HepG2 (cell line): ENCODE measurements around the gene CCT3. TPM values are rescaled to one million over a fixed set of nuclear protein-coding genes. Genes with fewer than 3 reads are reported as not detected.

ENCODE experiments used
- CBX5 ChIP-seq: sonication (generic); formaldehyde crosslinking; IDR thresholded peaks from 2 replicates; pipeline ENCODE4 v1.4.0; 2020; ENCODE audit warnings: missing genetic modification reagents, borderline replicate concordance
- EEA1 ChIP-seq: sonication (generic); formaldehyde crosslinking; IDR thresholded peaks from 2 replicates; pipeline ENCODE4 v1.5.1; 2020; ENCODE audit warnings: mild to moderate bottlenecking, missing genetic modification reagents, borderline replicate concordance
- HMGA1 ChIP-seq: sonication (generic); formaldehyde crosslinking; conservative IDR thresholded peaks from 2 replicates; pipeline ENCODE4 v1.4.0; 2020; ENCODE audit warnings: missing genetic modification reagents
- HMGXB3 ChIP-seq: sonication (generic); formaldehyde crosslinking; IDR thresholded peaks from 2 replicates; pipeline ENCODE4 v1.4.0; 2020; ENCODE audit warnings: missing genetic modification reagents, borderline replicate concordance
- IRF1 ChIP-seq: sonication (generic); formaldehyde crosslinking; IDR thresholded peaks from 2 replicates; pipeline ENCODE4 v1.4.0; 2020; ENCODE audit warnings: low read depth, mild to moderate bottlenecking, missing genetic modification reagents
- KDM6A ChIP-seq: IDR thresholded peaks from 2 replicates; pipeline ENCODE4 v1.6.1; 2016; ENCODE audit warnings: low read depth
- MAX ChIP-seq: IDR thresholded peaks from 2 replicates; pipeline ENCODE4 v1.6.1; 2012; ENCODE audit warnings: inconsistent platforms
- RBAK ChIP-seq: sonication (generic); formaldehyde crosslinking; IDR thresholded peaks from 2 replicates; pipeline ENCODE4 v1.5.1; 2020; ENCODE audit warnings: mild to moderate bottlenecking, missing genetic modification reagents
- RCOR2 ChIP-seq: IDR thresholded peaks from 2 replicates; pipeline ENCODE4 v1.6.1; 2016; ENCODE audit warnings: missing biosample characterization, missing genetic modification reagents
- SMAD3 ChIP-seq: sonication (generic); formaldehyde crosslinking; IDR thresholded peaks from 2 replicates; pipeline ENCODE4 v1.4.0; 2020; ENCODE audit warnings: missing genetic modification reagents
- SOX5 ChIP-seq: IDR thresholded peaks from 2 replicates; pipeline ENCODE4 v1.6.1; 2016; ENCODE audit warnings: borderline replicate concordance
- SPEN ChIP-seq: sonication (generic); formaldehyde crosslinking; IDR thresholded peaks from 2 replicates; pipeline ENCODE4 v1.5.1; 2020; ENCODE audit warnings: low read depth, mild to moderate bottlenecking, missing genetic modification reagents
- TBX2 ChIP-seq: sonication (generic); formaldehyde crosslinking; IDR thresholded peaks from 2 replicates; pipeline ENCODE4 v1.5.0; 2020; ENCODE audit warnings: missing genetic modification reagents, mild to moderate bottlenecking, borderline replicate concordance
- TBX3 ChIP-seq: fragments of 450-650 bp; IDR thresholded peaks from 2 replicates; pipeline ENCODE4 v1.6.1; 2017; ENCODE audit warnings: antibody characterized with exemption, mild to moderate bottlenecking, inconsistent platforms, borderline replicate concordance
- ZBTB34 ChIP-seq: sonication (generic); formaldehyde crosslinking; IDR thresholded peaks from 2 replicates; pipeline ENCODE4 v1.8.0; 2022; ENCODE audit warnings: mild to moderate bottlenecking, missing genetic modification reagents
- ZNF10 ChIP-seq: sonication (generic); formaldehyde crosslinking; IDR thresholded peaks from 2 replicates; pipeline ENCODE4 v1.4.0; 2020; ENCODE audit warnings: mild to moderate bottlenecking, low read depth, missing genetic modification reagents, borderline replicate concordance
- ZNF136 ChIP-seq: sonication (generic); formaldehyde crosslinking; IDR thresholded peaks from 2 replicates; pipeline ENCODE4 v1.8.1; 2022; ENCODE audit warnings: low read depth, mild to moderate bottlenecking, moderate library complexity, missing genetic modification reagents
- ZNF20 ChIP-seq: sonication (generic); formaldehyde crosslinking; IDR thresholded peaks from 2 replicates; pipeline ENCODE4 v1.4.0; 2020; ENCODE audit warnings: mild to moderate bottlenecking, moderate library complexity, missing genetic modification reagents
- ZNF331 ChIP-seq: sonication (generic); formaldehyde crosslinking; IDR thresholded peaks from 2 replicates; pipeline ENCODE4 v1.4.0; 2020; ENCODE audit warnings: missing genetic modification reagents
- ZNF747 ChIP-seq: sonication (generic); formaldehyde crosslinking; IDR thresholded peaks from 2 replicates; pipeline ENCODE4 v1.8.1; 2023; ENCODE audit warnings: missing genetic modification reagents, mild to moderate bottlenecking, borderline replicate concordance
- polyA plus RNA-seq, 8 experiments: library from polyadenylated mRNA; depleted of rRNA in 3 of 8; stranded (reverse) in 7 of 8; unstranded in 1 of 8; fragments of >200 nt; fragmentation: Illumina TruSeq in 4 of 8; extraction: Trizol in 4 of 8; gene quantifications; 2 replicates each; pipeline versions ENCODE4 v1.2.1 to v1.2.3, GENCODE V29; 2011 to 2016; ENCODE audit warnings: low read depth in 4 of 8, missing spikeins in 1 of 8, mixed read lengths in 1 of 8; ENCODE audit not compliant: insufficient read depth in 1 of 8
- total RNA-seq, 5 experiments: library from RNA; depleted of rRNA; stranded (reverse); fragments of >200 nt; fragmentation: Illumina TruSeq; extraction: Trizol; gene quantifications; 2 replicates each; pipeline ENCODE4 v1.2.3, GENCODE V29; 2016; ENCODE audit warnings: low read depth in 1 of 5
- TF ChIP-seq, protein P1 (sequence below): sonication (generic); formaldehyde crosslinking; IDR thresholded peaks from 2 replicates; pipeline ENCODE4 v1.9.0; 2021; ENCODE audit warnings: missing genetic modification reagents, mild to moderate bottlenecking, borderline replicate concordance

The CCT3 gene
- total and polyA plus RNA-seq, 2 of the 13 experiments (the other 11 are each of a cell fraction or from before 2014, with no cell fraction given) = 319 to 615 TPM

GRCh38 chr1:156356875-156357534, 18.9 kb upstream of the CCT3 start (continued):
- TF ChIP-seq TBX2 (CRISPR knock-in tag) = peak; percentile 30; the same call in 1 of the 2 replicates
- TF ChIP-seq HMGA1 (CRISPR knock-in tag) = no peak
- TF ChIP-seq ZNF10 (CRISPR knock-in tag) = no peak
- TF ChIP-seq MAX = peak; percentile 46; the same call in 1 of the 2 replicates
- peak; percentile 37; the same call in 1 of the 2 replicates for TF ChIP-seq ZNF331
- TF ChIP-seq RCOR2 (CRISPR knock-in tag) = no peak
- TF ChIP-seq TBX3 = no peak
- no peak for TF ChIP-seq ZNF747 (CRISPR knock-in tag)
- TF ChIP-seq IRF1 = no peak
- TF ChIP-seq KDM6A (CRISPR knock-in tag) = no peak
- TF ChIP-seq SPEN (CRISPR knock-in tag) = no peak
- no peak for TF ChIP-seq HMGXB3 (CRISPR knock-in tag)
- no peak for TF ChIP-seq ZNF136 (CRISPR knock-in tag)
- 0 out of 2 replicates have a peak, but pooled peaks have one; percentile 76 for TF ChIP-seq EEA1 (CRISPR knock-in tag)
- TF ChIP-seq ZNF20 (CRISPR knock-in tag) = no peak
- no peak for TF ChIP-seq CBX5 (CRISPR knock-in tag)
- TF ChIP-seq SMAD3 (CRISPR knock-in tag) = no peak; the same call in 1 of the 2 replicates
- TF ChIP-seq RBAK (CRISPR knock-in tag) = no peak
- no peak for TF ChIP-seq ZBTB34
- peak; percentile 32; the same call in 1 of the 2 replicates for TF ChIP-seq SOX5 (CRISPR knock-in tag)
- TF ChIP-seq, protein P1, sequence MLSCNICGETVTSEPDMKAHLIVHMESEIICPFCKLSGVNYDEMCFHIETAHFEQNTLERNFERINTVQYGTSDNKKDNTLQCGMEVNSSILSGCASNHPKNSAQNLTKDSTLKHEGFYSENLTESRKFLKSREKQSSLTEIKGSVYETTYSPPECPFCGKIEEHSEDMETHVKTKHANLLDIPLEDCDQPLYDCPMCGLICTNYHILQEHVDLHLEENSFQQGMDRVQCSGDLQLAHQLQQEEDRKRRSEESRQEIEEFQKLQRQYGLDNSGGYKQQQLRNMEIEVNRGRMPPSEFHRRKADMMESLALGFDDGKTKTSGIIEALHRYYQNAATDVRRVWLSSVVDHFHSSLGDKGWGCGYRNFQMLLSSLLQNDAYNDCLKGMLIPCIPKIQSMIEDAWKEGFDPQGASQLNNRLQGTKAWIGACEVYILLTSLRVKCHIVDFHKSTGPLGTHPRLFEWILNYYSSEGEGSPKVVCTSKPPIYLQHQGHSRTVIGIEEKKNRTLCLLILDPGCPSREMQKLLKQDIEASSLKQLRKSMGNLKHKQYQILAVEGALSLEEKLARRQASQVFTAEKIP (CRISPR knock-in tag) = no peak
